Adipocyte (in vitro differentiated cells): ENCODE data around the gene FCRL4.
"Not testable (repeated sequence)": the region's sequence is repeated elsewhere in the genome, so short reads cannot be mapped to it uniquely, and the experiment has no call there.

Experiments
- DNase-seq: peaks from one replicate; pipeline ENCODE4 v3.0.0-alpha.2; 2015; ENCODE audit warnings: low read depth
- H3K27me3 ChIP-seq: replicated peaks from 2 replicates; pipeline ENCODE4 v1.7.0; 2013; ENCODE audit warnings: mild to moderate bottlenecking, low read length, moderate library complexity; ENCODE audit not compliant: control insufficient read depth, insufficient read depth
- H3K36me3 ChIP-seq: 2 replicates; pipeline ENCODE4 v1.7.0; 2013; ENCODE audit warnings: low read length, mild to moderate bottlenecking, moderate library complexity; ENCODE audit not compliant: control insufficient read depth, insufficient read depth, severe bottlenecking
- H3K4me1 ChIP-seq: 2 replicates; pipeline ENCODE4 v1.7.0; 2013; ENCODE audit warnings: mild to moderate bottlenecking, low read length, moderate library complexity; ENCODE audit not compliant: control insufficient read depth, insufficient read depth
- H3K4me3 ChIP-seq: 2 replicates; pipeline ENCODE4 v1.7.0; 2013; ENCODE audit warnings: mild to moderate bottlenecking, low read length, moderate library complexity
- H3K9ac ChIP-seq: 2 replicates; pipeline ENCODE4 v1.7.0; 2013; ENCODE audit warnings: mild to moderate bottlenecking, low read length, moderate library complexity
- H3K9me3 ChIP-seq: 2 replicates; pipeline ENCODE4 v1.7.0; 2013; ENCODE audit warnings: mild to moderate bottlenecking, low read length, moderate library complexity; ENCODE audit not compliant: control insufficient read depth

FCRL4 gene

DNA sequence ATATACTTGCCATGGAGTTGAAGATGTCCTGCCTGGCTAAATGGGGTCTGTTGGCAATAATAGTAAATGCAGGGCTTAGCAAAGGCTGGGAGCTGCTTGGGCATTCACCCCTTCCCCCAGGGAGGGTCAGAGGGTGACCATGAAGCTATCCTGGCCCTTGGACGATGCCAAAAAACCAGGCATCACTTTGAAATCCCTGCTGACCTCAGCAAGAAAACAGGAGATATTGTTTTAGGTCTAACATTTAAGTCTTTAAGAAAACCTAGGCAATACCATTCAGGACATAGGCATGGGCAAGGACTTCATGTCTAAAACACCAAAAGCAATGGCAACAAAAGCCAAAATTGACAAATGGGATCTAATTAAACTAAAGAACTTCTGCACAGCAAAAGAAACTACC lies 49.8 kb downstream of the FCRL4 start:
- not testable (repeated sequence) for H3K4me3 ChIP-seq, H3K27me3 ChIP-seq, H3K9me3 ChIP-seq, H3K36me3 ChIP-seq, DNase-seq, H3K4me1 ChIP-seq, H3K9ac ChIP-seq

DNA sequence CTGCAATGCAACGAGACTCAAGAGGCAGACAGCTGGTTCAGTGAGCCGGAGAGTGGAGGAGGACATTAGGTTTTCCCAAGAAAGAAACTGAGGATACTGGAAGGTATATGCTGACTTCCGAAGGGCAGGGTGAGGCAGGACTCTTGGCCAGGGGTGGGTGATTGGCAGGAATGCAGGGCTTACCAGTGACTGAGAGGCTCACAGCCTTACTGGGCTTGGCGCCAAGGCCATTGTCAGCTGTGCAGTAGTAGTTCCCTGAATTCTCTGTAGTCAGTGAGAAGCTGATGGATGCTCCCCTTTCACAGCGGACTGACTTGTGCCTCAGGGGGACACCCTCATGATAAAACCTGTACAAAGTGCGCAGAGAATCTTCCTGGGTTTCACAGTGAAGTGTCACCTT lies 55.2 kb downstream of the FCRL4 start:
- no peak overlapping the region for H3K9ac ChIP-seq
- peaks cover 3% of the 10 kb centered on the region for H3K27me3 ChIP-seq
- H3K4me3 ChIP-seq, result no peak overlapping the region
- no peaks in the 10 kb centered on the region for H3K9me3 ChIP-seq
- no peaks in the 10 kb centered on the region for H3K36me3 ChIP-seq
- no peaks in the 10 kb centered on the region for H3K4me1 ChIP-seq
- DNase-seq, result no peak

DNA sequence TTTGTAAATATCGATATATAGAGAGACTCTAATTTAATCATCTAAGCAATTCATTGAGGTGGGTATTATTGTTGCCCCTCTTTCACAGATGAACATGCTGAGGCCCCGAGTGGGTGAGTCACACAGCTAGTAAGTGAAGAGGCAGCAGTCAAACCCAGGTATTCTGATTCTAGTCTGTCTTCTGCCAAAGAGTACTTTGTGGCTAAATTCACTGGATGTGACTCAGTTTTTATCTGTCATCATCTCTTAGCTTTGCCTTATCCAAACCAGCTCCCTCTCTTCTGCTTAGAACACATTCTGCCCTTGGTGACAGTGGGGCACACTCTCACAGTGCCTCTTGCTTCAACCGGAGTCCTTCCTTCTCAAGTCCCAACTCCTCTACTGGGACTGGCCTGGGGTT lies 57.0 kb downstream of the FCRL4 start:
- Histone ChIP-seq H3K27me3 (peaks cover 3% of the 10 kb centered on the region), H3K36me3 (no peaks in the 10 kb centered on the region), H3K9ac (no peak overlapping the region), H3K9me3 (no peaks in the 10 kb centered on the region), H3K4me1 (no peaks in the 10 kb centered on the region), H3K4me3 (no peak overlapping the region)
- DNase-seq, result no peak

DNA sequence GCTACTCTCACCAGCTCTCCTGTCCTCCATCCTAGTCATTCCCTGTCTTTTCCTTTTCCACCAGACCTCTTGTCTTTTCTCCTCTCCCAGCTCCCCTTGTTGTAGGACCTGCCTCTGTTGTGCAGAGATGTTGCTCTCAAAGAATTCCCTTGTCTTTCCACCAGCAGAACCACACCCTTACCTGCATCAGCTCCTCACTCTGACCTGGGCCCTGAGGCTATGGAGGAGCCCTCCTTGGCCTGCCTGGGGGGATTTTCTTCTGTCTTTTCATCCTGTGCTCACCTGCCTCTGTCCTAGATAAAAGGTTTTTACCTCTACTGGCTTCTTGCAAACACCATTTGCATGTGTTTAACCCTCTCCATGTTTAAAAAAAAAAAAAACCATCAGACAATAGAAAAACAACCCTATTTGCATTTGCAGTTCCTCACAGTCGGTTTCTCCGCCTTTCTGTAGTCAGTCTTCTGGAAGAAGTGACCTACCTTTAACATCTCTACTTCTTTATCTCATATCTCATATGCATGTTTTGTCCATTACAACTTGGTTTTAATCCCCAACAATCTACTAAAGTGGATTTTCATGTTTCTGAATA lies 57.6 kb downstream of the FCRL4 start:
- Histone ChIP-seq H3K36me3 (no peaks in the 10 kb centered on the region), H3K27me3 (peaks cover 3% of the 10 kb centered on the region), H3K4me1 (no peaks in the 10 kb centered on the region), H3K4me3 (no peak overlapping the region), H3K9me3 (no peaks in the 10 kb centered on the region), H3K9ac (no peak overlapping the region)
- DNase-seq, result no peak

DNA sequence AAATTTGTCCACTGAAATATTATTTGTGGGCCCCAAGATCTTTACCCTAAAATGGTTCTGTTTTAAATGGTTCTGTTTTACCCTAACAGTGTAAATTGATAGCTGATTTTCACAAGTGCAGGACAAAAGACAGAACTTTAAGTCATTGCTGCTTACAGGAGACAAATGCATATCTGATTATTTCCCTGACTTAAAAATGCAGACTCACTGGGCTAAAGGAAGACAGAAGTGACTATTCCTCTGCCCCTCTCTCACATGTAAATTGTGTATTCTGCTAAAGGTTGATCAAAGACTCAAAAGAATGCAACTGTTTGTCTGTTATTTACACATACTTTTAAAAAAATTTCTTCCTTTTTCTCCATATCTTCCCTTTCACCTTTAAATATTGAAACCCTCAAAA lies 58.3 kb downstream of the FCRL4 start:
- no peak overlapping the region for H3K4me3 ChIP-seq

DNA sequence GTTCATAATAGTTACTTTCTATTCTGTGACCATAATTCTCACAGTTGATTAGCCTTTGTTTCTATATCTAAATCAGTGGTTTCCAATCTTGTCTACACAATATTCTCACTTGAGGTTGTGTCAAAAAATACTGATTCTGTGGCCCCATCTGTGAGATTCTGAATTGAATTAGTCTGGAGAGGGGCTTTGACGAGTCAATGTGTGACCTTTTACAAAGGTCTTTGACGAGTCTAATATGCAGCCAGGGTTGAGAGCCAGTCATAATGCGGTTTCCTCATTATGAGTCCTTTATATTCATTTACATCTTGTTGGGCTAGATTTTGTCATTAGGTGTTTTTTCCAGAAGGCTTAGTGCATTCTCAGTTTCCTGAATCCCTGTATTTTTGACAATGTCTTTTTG lies 65.3 kb downstream of the FCRL4 start:
- H3K36me3 ChIP-seq, result no peaks in the 10 kb centered on the region
- no peaks in the 10 kb centered on the region for H3K27me3 ChIP-seq
- DNase-seq, result no peak
- no peak overlapping the region for H3K9ac ChIP-seq
- no peak overlapping the region for H3K4me3 ChIP-seq
- no peaks in the 10 kb centered on the region for H3K4me1 ChIP-seq
- H3K9me3 ChIP-seq, result no peaks in the 10 kb centered on the region

More for the DNA sequence above, 58.3 kb downstream of the FCRL4 start:
- no peak overlapping the region for H3K9ac ChIP-seq
- no peaks in the 10 kb centered on the region for H3K9me3 ChIP-seq
- peaks cover 3% of the 10 kb centered on the region for H3K27me3 ChIP-seq
- H3K36me3 ChIP-seq, result no peaks in the 10 kb centered on the region
- no peak for DNase-seq
- no peaks in the 10 kb centered on the region for H3K4me1 ChIP-seq

DNA sequence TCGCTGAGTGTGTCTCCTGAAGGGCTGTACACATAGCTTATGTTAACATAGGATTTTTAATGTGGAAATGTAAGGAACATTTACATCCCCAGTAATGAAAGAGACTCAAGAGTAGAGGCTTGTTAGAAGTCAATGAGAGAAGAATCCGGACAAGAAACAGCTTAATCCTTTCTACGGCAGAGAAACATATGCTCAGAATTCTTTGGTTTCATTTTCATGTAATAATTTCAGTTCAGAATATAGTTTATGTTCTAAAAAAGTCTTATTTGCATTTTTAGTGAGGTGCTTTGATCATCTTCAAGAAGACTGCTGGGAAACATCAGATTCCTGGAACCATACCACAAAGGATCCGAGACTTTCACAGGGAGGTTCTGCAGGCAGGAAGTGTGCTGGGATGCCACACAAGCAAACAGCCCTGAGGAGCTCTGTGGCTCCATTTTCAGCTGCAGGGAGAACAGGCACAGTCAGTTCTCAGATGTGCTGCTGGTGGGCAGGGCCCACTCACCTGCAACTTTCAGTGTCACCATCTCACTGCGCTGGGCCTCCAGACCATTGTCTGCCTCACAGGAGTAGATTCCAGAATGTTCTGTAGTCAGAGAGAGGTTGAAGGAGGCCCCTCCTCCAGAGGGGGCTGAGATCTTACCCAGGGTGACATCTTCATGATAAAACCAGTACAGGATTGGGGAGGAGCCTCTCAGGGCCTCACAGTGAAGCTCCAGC lies 74.0 kb downstream of the FCRL4 start:
- Histone ChIP-seq H3K27me3 (peaks cover 41% of the 10 kb centered on the region), H3K36me3 (no peaks in the 10 kb centered on the region), H3K4me1 (no peaks in the 10 kb centered on the region), H3K9me3 (no peaks in the 10 kb centered on the region), H3K4me3 (no peak overlapping the region), H3K9ac (no peak overlapping the region)
- no peak for DNase-seq
